ENCODE measurements around the gene DYNLT5. TPM values are rescaled to one million over a fixed set of nuclear protein-coding genes. Genes with fewer than 3 reads are reported as not detected.

DYNLT5 gene
- total RNA-seq, 1 donor, result 1.4 TPM

- H3K27ac ChIP-seq (ENCODE audit: low read depth, low read length), result no peak overlapping the region
- DNase-seq (ENCODE audit: insufficient read length, low spot score, missing footprints), result no peak
Measured at GRCh38 chr1:66751160-66751559, 1.1 kb upstream of the DYNLT5 start.

GRCh38 chr1:66752671-66753371 is 562 bp downstream of the DYNLT5 start:
- DNase-seq (ENCODE audit: insufficient read length, low spot score, missing footprints), result no peak
- TF ChIP-seq CTCF (IDR thresholded peaks at IDR 0.05; ENCODE audit: extremely low read depth, low read depth, low read length), result no peak
- Histone ChIP-seq H3K4me2 (ENCODE audit: insufficient read depth, low read length) (peak overlapping the region; percentile 89), H3K4me3 (ENCODE audit: insufficient read depth, low read length) (peak overlapping the region; percentile 73), H3K27ac (ENCODE audit: low read depth, low read length) (peak overlapping the region; percentile 28), H4K20me1 (ENCODE audit: insufficient read depth, low read length) (no peaks in the 10 kb centered on the region), H3K9me3 (ENCODE audit: low read depth, low read length) (no peaks in the 10 kb centered on the region), H3K36me3 (ENCODE audit: insufficient read depth, low read length) (no peaks in the 10 kb centered on the region), H3K4me1 (ENCODE audit: insufficient read depth, low read length) (peaks cover 26% of the 10 kb centered on the region), H3K27me3 (ENCODE audit: insufficient read depth, low read length) (no peaks in the 10 kb centered on the region), H2AFZ (ENCODE audit: low read length) (peak overlapping the region; percentile 86), H3K79me2 (ENCODE audit: insufficient read depth, low read length) (no peaks in the 10 kb centered on the region)

More at GRCh38 chr1:66751160-66751559, 1.1 kb upstream of the DYNLT5 start:
- no peaks in the 10 kb centered on the region for H4K20me1 ChIP-seq (ENCODE audit: insufficient read depth, low read length)
- no peak overlapping the region for H3K4me2 ChIP-seq (ENCODE audit: insufficient read depth, low read length)
- no peaks in the 10 kb centered on the region for H3K36me3 ChIP-seq (ENCODE audit: insufficient read depth, low read length)
- no peak overlapping the region for H3K4me3 ChIP-seq (ENCODE audit: insufficient read depth, low read length)
- peaks cover 34% of the 10 kb centered on the region for H3K4me1 ChIP-seq (ENCODE audit: insufficient read depth, low read length)
- no peak for TF ChIP-seq CTCF (IDR thresholded peaks at IDR 0.05; ENCODE audit: extremely low read depth, low read depth, low read length)
- H3K9me3 ChIP-seq (ENCODE audit: low read depth, low read length), result no peaks in the 10 kb centered on the region
- H3K79me2 ChIP-seq (ENCODE audit: insufficient read depth, low read length), result no peaks in the 10 kb centered on the region
- H2AFZ ChIP-seq (ENCODE audit: low read length), result no peak overlapping the region
- H3K27me3 ChIP-seq (ENCODE audit: insufficient read depth, low read length), result no peaks in the 10 kb centered on the region

- H4K20me1 ChIP-seq (ENCODE audit: insufficient read depth, low read length), result no peaks in the 10 kb centered on the region
Measured at GRCh38 chr1:66757722-66758240, 5.5 kb downstream of the DYNLT5 start.

More at GRCh38 chr1:66757722-66758240, 5.5 kb downstream of the DYNLT5 start:
- H3K36me3 ChIP-seq (ENCODE audit: insufficient read depth, low read length), result no peaks in the 10 kb centered on the region
- no peaks in the 10 kb centered on the region for H3K9me3 ChIP-seq (ENCODE audit: low read depth, low read length)
- H3K27me3 ChIP-seq (ENCODE audit: insufficient read depth, low read length), result no peaks in the 10 kb centered on the region
- no peak for TF ChIP-seq CTCF (IDR thresholded peaks at IDR 0.05; ENCODE audit: extremely low read depth, low read depth, low read length)
- no peak overlapping the region for H3K27ac ChIP-seq (ENCODE audit: low read depth, low read length)
- no peak for DNase-seq (ENCODE audit: insufficient read length, low spot score, missing footprints)
- H2AFZ ChIP-seq (ENCODE audit: low read length), result peak overlapping the region; percentile 27
- H3K4me3 ChIP-seq (ENCODE audit: insufficient read depth, low read length), result no peak overlapping the region
- H3K79me2 ChIP-seq (ENCODE audit: insufficient read depth, low read length), result no peaks in the 10 kb centered on the region
- peaks cover 2% of the 10 kb centered on the region for H3K4me1 ChIP-seq (ENCODE audit: insufficient read depth, low read length)
- H3K4me2 ChIP-seq (ENCODE audit: insufficient read depth, low read length), result no peak overlapping the region
